Endodermal cell (in vitro differentiated cells): ENCODE measurements around the gene TNIK. TPM values are rescaled to one million over a fixed set of nuclear protein-coding genes. Genes with fewer than 3 reads are reported as not detected.

Experiments used
- DNase-seq: peaks from one replicate; pipeline ENCODE4 v3.0.0-alpha.2; 2017
- H3K27ac ChIP-seq: 2 replicates; pipeline ENCODE4 v1.5.1; 2013; ENCODE audit warnings: mild to moderate bottlenecking, low read depth, low read length, moderate library complexity
- H3K27me3 ChIP-seq: 2 replicates; pipeline ENCODE4 v1.6.1; 2013; ENCODE audit warnings: mild to moderate bottlenecking, low read length, moderate library complexity; ENCODE audit not compliant: insufficient read depth, control insufficient read depth, poor library complexity, severe bottlenecking
- H3K36me3 ChIP-seq: 2 replicates; pipeline ENCODE4 v1.7.0; 2013; ENCODE audit warnings: mild to moderate bottlenecking, low read length, moderate library complexity; ENCODE audit not compliant: control insufficient read depth, insufficient read depth
- H3K4me1 ChIP-seq: one replicate; pipeline ENCODE4 v1.7.0; 2013; ENCODE audit warnings: low read length; ENCODE audit not compliant: control insufficient read depth, insufficient read depth
- H3K4me3 ChIP-seq: 2 replicates; pipeline ENCODE4 v1.5.1; 2013; ENCODE audit warnings: mild to moderate bottlenecking, low read length, moderate library complexity
- H3K9ac ChIP-seq: 2 replicates; pipeline ENCODE4 v1.6.1; 2013; ENCODE audit warnings: mild to moderate bottlenecking, low read length, moderate library complexity; ENCODE audit not compliant: poor library complexity, severe bottlenecking; ENCODE audit errors: extremely low read depth
- H3K9me3 ChIP-seq: 2 replicates; pipeline ENCODE4 v1.6.1; 2013; ENCODE audit warnings: mild to moderate bottlenecking, low read length, moderate library complexity; ENCODE audit not compliant: control insufficient read depth
- H3K27ac Mint-ChIP-seq: 2 replicates; pipeline ENCODE4 v1.8.0; 2020; ENCODE audit warnings: mixed read lengths
- H3K27me3 Mint-ChIP-seq: 2 replicates; pipeline ENCODE4 v1.8.0; 2021; ENCODE audit warnings: mild to moderate bottlenecking, mixed read lengths; ENCODE audit not compliant: insufficient read depth
- H3K36me3 Mint-ChIP-seq: 2 replicates; pipeline ENCODE4 v1.8.0; 2020; ENCODE audit warnings: low read depth, mixed read lengths
- H3K4me1 Mint-ChIP-seq: 2 replicates; pipeline ENCODE4 v1.8.0; 2020; ENCODE audit warnings: mixed read lengths
- H3K4me3 Mint-ChIP-seq: 2 replicates; pipeline ENCODE4 v1.8.0; 2020; ENCODE audit warnings: mild to moderate bottlenecking, moderate library complexity, mixed read lengths
- H3K9me3 Mint-ChIP-seq: 2 replicates; pipeline ENCODE4 v1.8.0; 2020; ENCODE audit warnings: mild to moderate bottlenecking, mixed read lengths
- CTCF ChIP-seq: fragments of 200-600 bp; sonication (generic); conservative IDR thresholded peaks from 2 replicates; pipeline ENCODE4 v1.5.0; 2021; ENCODE audit warnings: antibody characterized with exemption, mild to moderate bottlenecking
- WGBS, 2 experiments: methylation state at CpG; one replicate each; pipeline versions ENCODE4 v1.1.5 to v1.1.7; 2013; ENCODE audit warnings: missing lambda C conversion rate in 2 of 2, mixed read lengths in 1 of 2; ENCODE audit not compliant: insufficient coverage in 1 of 2, insufficient read length in 1 of 2; 5-methylcytosine and 5-hydroxymethylcytosine counted together
- total RNA-seq, 2 donors: library from RNA; stranded (reverse); fragmentation: NEBNext Ultra II Directional in 1 of 2; extraction: Animal tissue kit (Norgen Biotek cat#: 25700) in 1 of 2; gene quantifications; 2 replicates in 1 of 2; 3 replicates in 1 of 2; pipeline ENCODE4 v1.2.1, GENCODE V29; 2021

Gene TNIK
- total RNA-seq, 2 donors from 2014 or later = 12.2 to 14.9 TPM

GRCh38 chr3:171126478-171127209 lies 333.6 kb downstream of the TNIK start:
- Mint-ChIP-seq H3K4me1 (peaks cover 31% of the 10 kb centered on the region), H3K27me3 (no peaks in the 10 kb centered on the region), H3K27ac (no peak overlapping the region), H3K9me3 (no peaks in the 10 kb centered on the region), H3K36me3 (no peaks in the 10 kb centered on the region), H3K4me3 (no peak overlapping the region)
- Histone ChIP-seq H3K27ac (no peak overlapping the region), H3K36me3 (no peaks in the 10 kb centered on the region), H3K4me1 (peaks cover 3% of the 10 kb centered on the region), H3K27me3 (no peaks in the 10 kb centered on the region), H3K4me3 (no peak overlapping the region), H3K9ac (no peak overlapping the region), H3K9me3 (no peaks in the 10 kb centered on the region)
- DNase-seq = no peak
- no peak for TF ChIP-seq CTCF
- 92 to 96% methylated on average over 4 to 7 of the region's 7 CpGs for WGBS, 2 experiments

- DNase-seq = no peak
- Mint-ChIP-seq H3K27me3 (no peaks in the 10 kb centered on the region), H3K4me1 (peaks cover 27% of the 10 kb centered on the region), H3K9me3 (no peaks in the 10 kb centered on the region), H3K27ac (no peak overlapping the region), H3K36me3 (peaks cover 5% of the 10 kb centered on the region), H3K4me3 (no peak overlapping the region)
- WGBS, 2 experiments = 97% methylated on average over 1 of the region's 1 CpG; no CpG with 5 or more reads in 1 of the 2 experiments
- Histone ChIP-seq H3K4me1 (no peaks in the 10 kb centered on the region), H3K27me3 (no peaks in the 10 kb centered on the region), H3K36me3 (no peaks in the 10 kb centered on the region), H3K4me3 (no peak overlapping the region), H3K9ac (no peak overlapping the region), H3K9me3 (no peaks in the 10 kb centered on the region), H3K27ac (no peak overlapping the region)
- TF ChIP-seq CTCF = no peak
Observed at GRCh38 chr3:171125010-171125409, 335.2 kb downstream of the TNIK start.

- H3K4me3 Mint-ChIP-seq = no peak overlapping the region
Observed at GRCh38 chr3:171123915-171124314, 336.3 kb downstream of the TNIK start.

More at GRCh38 chr3:171123915-171124314, 336.3 kb downstream of the TNIK start:
- H3K27me3 ChIP-seq = no peaks in the 10 kb centered on the region
- H3K36me3 ChIP-seq = no peaks in the 10 kb centered on the region
- no peaks in the 10 kb centered on the region for H3K9me3 ChIP-seq
- Mint-ChIP-seq H3K27me3 (no peaks in the 10 kb centered on the region), H3K9me3 (peaks cover 4% of the 10 kb centered on the region), H3K27ac (no peak overlapping the region), H3K36me3 (peaks cover 11% of the 10 kb centered on the region), H3K4me1 (peaks cover 18% of the 10 kb centered on the region)
- no peak overlapping the region for H3K27ac ChIP-seq
- no peak overlapping the region for H3K9ac ChIP-seq
- DNase-seq = no peak
- no peaks in the 10 kb centered on the region for H3K4me1 ChIP-seq
- no peak overlapping the region for H3K4me3 ChIP-seq
- TF ChIP-seq CTCF = no peak
